HFFc6 (cell line): ENCODE measurements around the gene CLBA1. TPM values are rescaled to one million over a fixed set of nuclear protein-coding genes. Genes with fewer than 3 reads are reported as not detected.

ENCODE experiments used
- DNase-seq: peaks from one replicate; pipeline ENCODE4 v3.0.0-alpha.2; 2018
- H3K27ac Mint-ChIP-seq: 2 replicates; pipeline ENCODE4 v1.8.0; 2020; ENCODE audit warnings: mild to moderate bottlenecking, mixed read lengths
- H3K27me3 Mint-ChIP-seq: 2 replicates; pipeline ENCODE4 v1.8.0; 2021; ENCODE audit warnings: mild to moderate bottlenecking, moderate library complexity, mixed read lengths; ENCODE audit not compliant: insufficient read depth
- H3K36me3 Mint-ChIP-seq: 2 replicates; pipeline ENCODE4 v1.8.0; 2021; ENCODE audit warnings: low read depth, mixed read lengths
- H3K4me1 Mint-ChIP-seq: 2 replicates; pipeline ENCODE4 v1.8.0; 2020; ENCODE audit warnings: low read depth, mixed read lengths
- H3K4me3 Mint-ChIP-seq: 2 replicates; pipeline ENCODE4 v1.8.0; 2020; ENCODE audit warnings: mild to moderate bottlenecking, moderate library complexity, mixed read lengths
- H3K9me3 Mint-ChIP-seq: 2 replicates; pipeline ENCODE4 v1.8.0; 2020; ENCODE audit warnings: mild to moderate bottlenecking, mixed read lengths
- total RNA-seq, 6 experiments: library from RNA; stranded (reverse); fragmentation: NEBNext Ultra II Directional; extraction: Animal tissue kit (Norgen Biotek cat#: 25700); gene quantifications; 2 replicates in 1 of 6; 3 replicates in 5 of 6; pipeline ENCODE4 v1.2.3, GENCODE V29; 2021
- TF ChIP-seq, protein P1 (sequence below): fragments of 200-600 bp; sonication (generic); IDR thresholded peaks from 2 replicates; pipeline ENCODE4 v1.5.0; 2021; ENCODE audit warnings: antibody characterized with exemption, mild to moderate bottlenecking

The CLBA1 gene
- total RNA-seq, 6 experiments from 2014 or later: 5.9 to 12.3 (median 7.9) TPM

DNA sequence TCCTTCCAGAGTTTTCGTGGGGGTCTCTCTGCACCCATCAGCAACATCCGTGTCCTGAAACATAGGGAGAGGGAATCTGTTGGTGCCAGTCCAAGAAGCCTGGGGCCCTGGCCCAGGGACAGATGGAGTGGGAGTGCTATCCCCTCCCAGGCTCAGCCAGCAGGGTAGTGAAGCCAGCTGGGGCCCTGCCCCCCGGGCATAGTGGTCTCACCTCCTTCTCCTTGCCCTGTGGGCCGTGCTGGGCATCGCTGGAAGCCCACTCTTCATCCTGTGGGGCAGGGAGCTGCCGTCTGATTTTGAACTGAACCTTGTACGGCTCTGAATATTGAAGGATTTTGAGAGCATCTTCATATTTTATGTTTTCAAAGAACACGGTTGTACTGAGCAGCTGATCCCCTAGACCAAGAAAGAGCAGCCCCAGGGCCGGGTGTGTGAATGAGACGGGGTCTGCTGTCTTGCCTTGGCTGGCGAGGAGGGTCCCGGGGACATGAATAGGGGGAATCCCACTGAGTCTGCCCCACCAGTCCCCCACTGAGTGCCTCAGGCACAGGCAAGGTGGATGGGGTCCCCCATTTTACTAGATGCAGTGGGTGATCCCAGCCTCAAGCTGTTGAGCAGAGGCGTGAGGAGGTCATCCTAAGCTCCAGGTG lies 30.7 kb upstream of the CLBA1 start:
- H3K27ac Mint-ChIP-seq: no peak overlapping the region
- TF ChIP-seq, protein P1, sequence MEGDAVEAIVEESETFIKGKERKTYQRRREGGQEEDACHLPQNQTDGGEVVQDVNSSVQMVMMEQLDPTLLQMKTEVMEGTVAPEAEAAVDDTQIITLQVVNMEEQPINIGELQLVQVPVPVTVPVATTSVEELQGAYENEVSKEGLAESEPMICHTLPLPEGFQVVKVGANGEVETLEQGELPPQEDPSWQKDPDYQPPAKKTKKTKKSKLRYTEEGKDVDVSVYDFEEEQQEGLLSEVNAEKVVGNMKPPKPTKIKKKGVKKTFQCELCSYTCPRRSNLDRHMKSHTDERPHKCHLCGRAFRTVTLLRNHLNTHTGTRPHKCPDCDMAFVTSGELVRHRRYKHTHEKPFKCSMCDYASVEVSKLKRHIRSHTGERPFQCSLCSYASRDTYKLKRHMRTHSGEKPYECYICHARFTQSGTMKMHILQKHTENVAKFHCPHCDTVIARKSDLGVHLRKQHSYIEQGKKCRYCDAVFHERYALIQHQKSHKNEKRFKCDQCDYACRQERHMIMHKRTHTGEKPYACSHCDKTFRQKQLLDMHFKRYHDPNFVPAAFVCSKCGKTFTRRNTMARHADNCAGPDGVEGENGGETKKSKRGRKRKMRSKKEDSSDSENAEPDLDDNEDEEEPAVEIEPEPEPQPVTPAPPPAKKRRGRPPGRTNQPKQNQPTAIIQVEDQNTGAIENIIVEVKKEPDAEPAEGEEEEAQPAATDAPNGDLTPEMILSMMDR: no peak
- no peaks in the 10 kb centered on the region for H3K9me3 Mint-ChIP-seq
- H3K4me3 Mint-ChIP-seq: no peak overlapping the region
- peaks cover 8% of the 10 kb centered on the region; the same call in 1 of the 2 replicates for H3K4me1 Mint-ChIP-seq
- H3K27me3 Mint-ChIP-seq: peaks cover 6% of the 10 kb centered on the region
- DNase-seq: no peak
- peaks cover 13% of the 10 kb centered on the region for H3K36me3 Mint-ChIP-seq

DNA sequence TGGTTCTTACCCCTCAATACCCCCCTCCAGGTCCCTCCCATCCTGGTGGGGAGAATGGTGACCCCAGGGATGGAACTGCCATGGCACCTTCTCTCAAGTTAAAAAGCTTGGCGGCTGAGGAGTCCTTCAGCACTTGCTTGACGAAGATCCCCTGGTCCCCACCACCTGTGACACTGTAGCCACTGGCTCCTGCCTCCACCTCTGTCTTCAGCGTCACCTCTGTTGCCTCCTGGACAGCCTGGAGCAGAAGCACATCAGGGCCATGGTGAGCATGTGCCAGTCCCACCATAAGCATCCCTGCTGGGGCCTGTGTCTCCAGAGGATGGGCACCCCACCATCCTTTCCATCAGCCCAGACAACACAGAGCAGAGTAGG lies 30.2 kb upstream of the CLBA1 start:
- Mint-ChIP-seq H3K36me3 (peaks cover 13% of the 10 kb centered on the region), H3K4me1 (peaks cover 8% of the 10 kb centered on the region; the same call in 1 of the 2 replicates), H3K9me3 (no peaks in the 10 kb centered on the region), H3K27me3 (peaks cover 6% of the 10 kb centered on the region), H3K27ac (no peak overlapping the region), H3K4me3 (no peak overlapping the region)
- TF ChIP-seq, protein P1: no peak
- DNase-seq: no peak

DNA sequence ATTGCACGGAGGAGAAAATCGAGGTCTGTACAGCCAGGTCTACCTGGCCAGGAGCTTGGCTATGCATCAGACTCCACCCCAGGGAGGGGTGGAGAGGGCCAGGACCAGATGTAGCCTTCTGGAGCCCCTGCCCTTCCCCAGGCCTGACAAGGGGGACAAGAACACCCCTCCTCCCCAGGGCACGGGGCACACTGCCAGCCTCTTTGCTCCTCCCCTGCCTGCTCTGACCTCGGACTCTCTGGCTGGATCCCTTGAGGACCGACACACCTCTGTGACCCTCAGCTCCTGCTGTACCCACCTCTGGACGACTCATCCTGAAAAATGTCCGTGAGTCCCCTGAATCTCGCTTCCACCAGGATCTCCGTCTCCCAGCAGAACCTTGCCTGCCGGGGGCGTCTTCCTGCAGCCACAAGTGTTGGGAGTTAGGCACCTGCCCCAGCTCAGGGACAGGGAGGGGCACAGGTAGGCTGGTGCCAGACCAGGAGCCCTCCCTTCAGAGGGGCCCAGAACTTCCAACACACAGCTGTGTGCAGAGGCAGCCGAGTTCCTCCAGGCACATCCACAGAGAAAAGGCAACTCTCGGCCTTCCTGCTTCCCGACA lies 29.2 kb upstream of the CLBA1 start:
- Mint-ChIP-seq H3K27ac (no peak overlapping the region), H3K4me3 (no peak overlapping the region), H3K4me1 (peaks cover 8% of the 10 kb centered on the region; the same call in 1 of the 2 replicates), H3K36me3 (peaks cover 13% of the 10 kb centered on the region), H3K27me3 (peaks cover 6% of the 10 kb centered on the region), H3K9me3 (no peaks in the 10 kb centered on the region)
- TF ChIP-seq, protein P1: no peak
- DNase-seq: no peak

DNA sequence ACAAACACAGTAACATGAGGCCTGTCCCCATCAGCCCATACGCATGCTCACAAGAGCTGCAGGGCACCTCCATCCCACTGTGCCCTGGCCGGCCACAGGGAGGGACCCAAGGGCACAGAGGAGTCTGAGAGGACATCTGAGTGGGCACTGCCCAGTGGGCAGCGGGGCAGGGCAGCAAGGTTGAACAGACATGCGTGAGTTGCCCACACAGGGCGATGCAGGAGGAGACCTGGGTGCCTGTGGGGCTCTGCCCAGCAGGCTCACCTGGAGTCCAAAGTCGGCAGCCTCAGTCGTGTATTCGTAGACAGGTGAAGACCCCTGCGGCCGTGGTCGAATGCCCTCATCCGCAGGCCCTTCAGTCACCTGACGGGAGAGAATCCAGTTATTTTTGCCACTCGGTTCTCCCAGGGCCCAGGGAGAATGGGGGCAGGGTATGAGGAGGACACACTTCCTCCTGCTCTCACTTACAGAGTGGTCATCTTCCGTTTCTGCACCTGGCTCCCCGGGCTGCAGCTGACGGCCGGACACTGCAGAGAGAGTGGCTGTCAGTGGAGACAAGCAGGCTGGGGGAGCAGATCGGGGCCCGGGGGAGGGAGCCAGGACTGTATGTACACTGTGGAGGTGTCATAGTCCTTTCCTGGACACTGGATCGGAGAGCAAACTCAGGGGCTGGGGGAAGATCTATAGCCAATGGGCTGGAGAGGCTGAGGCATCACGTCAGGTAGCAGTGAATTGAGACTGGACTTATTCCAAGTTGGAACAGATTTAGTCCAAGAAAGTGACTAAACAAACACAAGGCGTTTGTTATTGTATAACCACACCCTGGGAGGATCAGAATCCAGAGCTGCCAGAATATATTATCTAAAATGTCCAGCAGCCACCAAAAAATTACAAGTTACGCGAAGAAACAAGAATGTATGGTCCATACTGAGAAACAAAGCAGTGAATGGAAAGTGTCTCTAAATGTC lies 28.2 kb upstream of the CLBA1 start:
- Mint-ChIP-seq H3K4me3 (no peak overlapping the region), H3K27ac (no peak overlapping the region), H3K4me1 (peaks cover 8% of the 10 kb centered on the region; the same call in 1 of the 2 replicates), H3K27me3 (peaks cover 6% of the 10 kb centered on the region), H3K36me3 (peaks cover 13% of the 10 kb centered on the region), H3K9me3 (no peaks in the 10 kb centered on the region)
- TF ChIP-seq, protein P1: no peak
- DNase-seq: no peak

DNA sequence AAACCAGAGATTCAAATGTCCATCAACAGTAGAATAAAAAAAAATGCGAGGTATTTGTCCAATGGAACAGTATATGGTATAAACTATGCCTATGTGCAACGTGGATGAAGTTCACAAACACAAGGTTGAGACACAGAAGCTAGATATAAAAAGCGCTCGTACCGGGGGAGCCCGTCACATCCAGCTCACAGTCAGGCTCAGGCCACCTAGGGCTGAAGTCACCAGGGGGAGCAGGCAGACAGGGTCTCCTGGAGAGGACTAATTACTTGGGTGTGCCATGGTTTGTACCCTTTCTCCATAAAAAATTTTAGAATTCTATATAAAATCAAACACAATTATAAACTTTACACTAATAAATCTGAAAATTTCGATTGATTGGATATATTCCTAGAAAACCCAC lies 21.0 kb upstream of the CLBA1 start:
- H3K27ac Mint-ChIP-seq: no peak overlapping the region
- peaks cover 28% of the 10 kb centered on the region for H3K4me1 Mint-ChIP-seq
- H3K36me3 Mint-ChIP-seq: no peaks in the 10 kb centered on the region; the same call in 1 of the 2 replicates
- DNase-seq: no peak
- no peaks in the 10 kb centered on the region; the same call in 1 of the 2 replicates for H3K27me3 Mint-ChIP-seq
- no peaks in the 10 kb centered on the region for H3K9me3 Mint-ChIP-seq
- no peak overlapping the region for H3K4me3 Mint-ChIP-seq
- TF ChIP-seq, protein P1: no peak
